ENCODE measurements around the gene GAS7.
A peak's percentile ranks its signal among the peaks of the same experiment; 100 is the strongest.

The GAS7 gene

DNA sequence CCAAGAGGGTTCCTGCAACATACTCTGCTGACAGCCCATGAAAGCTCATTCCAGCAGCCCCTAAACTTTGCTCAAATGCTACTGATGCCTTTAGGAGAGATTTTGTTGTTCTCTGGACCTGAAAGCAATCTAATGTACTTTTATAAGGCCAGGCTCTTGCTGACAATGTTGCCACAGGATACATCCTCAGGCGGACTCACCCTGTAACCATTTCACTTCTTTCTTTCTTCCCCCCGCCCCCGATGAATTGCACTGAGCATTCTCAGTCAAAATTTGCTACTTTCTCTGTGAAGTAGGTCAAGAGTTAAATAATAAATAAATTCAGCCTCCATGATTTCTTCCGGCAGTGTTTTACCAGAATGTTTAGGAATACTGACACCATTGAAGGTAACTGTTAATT is 1.5 kb downstream of the GAS7 start:
- Histone ChIP-seq H2BK5ac (ENCODE audit: low read depth, low read length, poor library complexity) (no peak overlapping the region), H3K9me3 (ENCODE audit: insufficient read depth, low read depth, low read length) (peaks cover 11% of the 10 kb centered on the region), H3K79me1 (ENCODE audit: low read length) (peaks cover 17% of the 10 kb centered on the region), H3K9ac (ENCODE audit: low read length) (no peak overlapping the region), H2AFZ (ENCODE audit: insufficient read depth, low read length, poor library complexity) (no peak overlapping the region), H2BK120ac (ENCODE audit: insufficient read depth, low read length, poor library complexity) (no peak overlapping the region), H3K18ac (ENCODE audit: low read length) (no peak overlapping the region), H3K36me3 (ENCODE audit: control insufficient read depth in 1 of 2, insufficient read depth in 2 of 2, low read length in 2 of 2) (peaks cover 0 to 9% of the 10 kb centered on the region in 2 experiments), H4K12ac (ENCODE audit: low read depth, low read length) (no peak overlapping the region), H3K4me2 (ENCODE audit: low read length) (peak overlapping the region; percentile 83), H2AK5ac (ENCODE audit: low read length) (no peak overlapping the region), H4K91ac (ENCODE audit: low read depth, low read length) (no peak overlapping the region), H3K27ac (ENCODE audit: low read depth, low read length) (no peak overlapping the region), H3K4me1 (ENCODE audit: control insufficient read depth in 1 of 2, insufficient read depth in 2 of 2, low read length in 2 of 2) (peaks cover 13 to 20% of the 10 kb centered on the region in 2 experiments), H3K4ac (ENCODE audit: low read depth, low read length) (peak overlapping the region; percentile 77), H3K27me3 (ENCODE audit: insufficient read depth, low read length) (no peaks in the 10 kb centered on the region), H3K79me2 (ENCODE audit: control insufficient read depth, insufficient read depth, low read length, poor library complexity) (peaks cover 15% of the 10 kb centered on the region), H3K4me3 (ENCODE audit: low read depth, low read length) (no peak overlapping the region), H3K14ac (ENCODE audit: low read length) (no peak overlapping the region), H4K8ac (ENCODE audit: low read depth, low read length) (no peak overlapping the region), H3K23ac (ENCODE audit: low read length) (no peak overlapping the region), H2BK12ac (ENCODE audit: low read length) (no peak overlapping the region)
- DNase-seq, result no peak
- WGBS (ENCODE audit: extremely low coverage, insufficient coverage, insufficient read length), result no CpG with 5 or more reads among the region's 4 CpGs

DNA sequence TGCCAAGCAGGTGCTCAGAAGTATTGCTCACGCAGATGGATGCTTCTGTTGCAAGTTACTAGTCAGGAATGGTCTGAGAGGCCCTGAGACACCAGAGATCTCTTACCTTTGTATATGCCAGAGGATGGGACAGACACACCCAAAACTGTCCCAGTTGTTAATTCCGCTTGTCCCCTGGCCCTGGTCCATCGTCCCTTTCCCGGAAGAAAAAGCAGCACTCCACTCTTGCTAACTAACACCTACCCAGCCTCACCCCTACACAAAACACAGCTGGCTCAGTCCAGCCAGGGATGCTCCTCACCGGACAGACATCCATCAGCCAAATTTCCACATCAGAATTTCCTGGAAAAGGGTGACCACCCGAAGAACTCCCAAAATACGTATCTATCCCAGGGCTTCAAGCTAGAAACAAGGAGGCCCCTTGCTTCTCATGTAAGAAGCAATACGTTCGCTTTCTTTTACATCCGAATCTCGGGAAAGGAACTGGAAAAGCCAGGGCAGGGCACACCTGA is 2.0 kb downstream of the GAS7 start:
- no peak overlapping the region for H2BK5ac ChIP-seq (ENCODE audit: low read depth, low read length, poor library complexity)
- H3K27me3 ChIP-seq (ENCODE audit: insufficient read depth, low read length), result no peaks in the 10 kb centered on the region
- H4K91ac ChIP-seq (ENCODE audit: low read depth, low read length), result no peak overlapping the region
- no CpG with 5 or more reads among the region's 11 CpGs for WGBS (ENCODE audit: extremely low coverage, insufficient coverage, insufficient read length)
- peaks cover 0 to 9% of the 10 kb centered on the region in 2 experiments for H3K36me3 ChIP-seq (ENCODE audit: control insufficient read depth in 1 of 2, insufficient read depth in 2 of 2, low read length in 2 of 2)
- peaks cover 17% of the 10 kb centered on the region for H3K79me1 ChIP-seq (ENCODE audit: low read length)
- no peak overlapping the region for H3K9ac ChIP-seq (ENCODE audit: low read length)
- no peak overlapping the region for H4K12ac ChIP-seq (ENCODE audit: low read depth, low read length)
- H3K4me1 ChIP-seq (ENCODE audit: control insufficient read depth in 1 of 2, insufficient read depth in 2 of 2, low read length in 2 of 2), result peaks cover 13 to 21% of the 10 kb centered on the region in 2 experiments
- peak overlapping the region; percentile 10 for H2BK12ac ChIP-seq (ENCODE audit: low read length)
- H4K8ac ChIP-seq (ENCODE audit: low read depth, low read length), result no peak overlapping the region
- H2BK120ac ChIP-seq (ENCODE audit: insufficient read depth, low read length, poor library complexity), result no peak overlapping the region
- peak overlapping the region; percentile 66 for H3K4ac ChIP-seq (ENCODE audit: low read depth, low read length)
- H3K18ac ChIP-seq (ENCODE audit: low read length), result no peak overlapping the region
- DNase-seq, result no peak
- H3K4me2 ChIP-seq (ENCODE audit: low read length), result peak overlapping the region; percentile 83
- H3K79me2 ChIP-seq (ENCODE audit: control insufficient read depth, insufficient read depth, low read length, poor library complexity), result peaks cover 15% of the 10 kb centered on the region
- no peak overlapping the region for H3K14ac ChIP-seq (ENCODE audit: low read length)
- peaks cover 11% of the 10 kb centered on the region for H3K9me3 ChIP-seq (ENCODE audit: insufficient read depth, low read depth, low read length)
- no peak overlapping the region for H3K4me3 ChIP-seq (ENCODE audit: low read depth, low read length)
- no peak overlapping the region for H3K23ac ChIP-seq (ENCODE audit: low read length)
- no peak overlapping the region for H3K27ac ChIP-seq (ENCODE audit: low read depth, low read length)
- H2AFZ ChIP-seq (ENCODE audit: insufficient read depth, low read length, poor library complexity), result no peak overlapping the region
- no peak overlapping the region for H2AK5ac ChIP-seq (ENCODE audit: low read length)

DNA sequence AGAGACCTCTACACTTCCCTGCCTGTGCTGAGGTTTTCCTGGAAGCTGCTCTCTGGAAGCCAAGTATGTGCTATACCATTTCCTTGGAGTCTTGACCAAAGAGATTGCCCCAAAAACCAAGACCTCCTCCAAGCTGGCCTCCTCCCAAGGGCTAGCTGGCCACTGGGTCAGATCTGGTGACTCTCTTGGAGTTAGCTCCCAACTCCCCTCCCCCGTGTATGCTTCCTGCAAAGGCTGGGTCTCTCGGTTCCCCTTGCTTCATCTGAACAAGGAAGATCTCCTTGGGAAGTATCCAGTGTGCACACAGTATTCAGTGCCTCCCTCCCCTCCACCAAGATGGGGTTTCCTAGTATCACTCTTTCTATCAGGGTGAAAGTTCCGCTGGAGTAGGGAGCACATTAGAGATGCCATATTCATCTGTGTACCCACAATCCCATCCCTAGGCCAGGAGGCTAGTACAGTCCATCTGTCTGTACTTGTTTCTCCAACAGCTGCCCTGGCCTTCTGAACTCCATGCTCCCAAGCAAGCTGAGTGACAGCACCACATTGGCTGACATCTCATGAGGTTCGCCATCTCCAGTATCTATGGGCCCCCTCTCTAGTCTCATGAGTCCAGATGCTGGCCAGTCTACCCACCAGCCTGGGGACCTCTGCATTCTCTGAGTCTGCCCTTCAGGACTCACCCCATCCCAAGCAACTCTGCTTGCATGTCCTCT is 3.2 kb downstream of the GAS7 start:
- H4K91ac ChIP-seq (ENCODE audit: low read depth, low read length), result no peak overlapping the region
- no peak overlapping the region for H3K18ac ChIP-seq (ENCODE audit: low read length)
- no peak overlapping the region for H2AFZ ChIP-seq (ENCODE audit: insufficient read depth, low read length, poor library complexity)
- H3K79me1 ChIP-seq (ENCODE audit: low read length), result peaks cover 17% of the 10 kb centered on the region
- H2AK5ac ChIP-seq (ENCODE audit: low read length), result no peak overlapping the region
- H3K4me3 ChIP-seq (ENCODE audit: low read depth, low read length), result no peak overlapping the region
- H3K14ac ChIP-seq (ENCODE audit: low read length), result no peak overlapping the region
- H3K27ac ChIP-seq (ENCODE audit: low read depth, low read length), result no peak overlapping the region
- peaks cover 11% of the 10 kb centered on the region for H3K9me3 ChIP-seq (ENCODE audit: insufficient read depth, low read depth, low read length)
- no CpG with 5 or more reads among the region's 4 CpGs for WGBS (ENCODE audit: extremely low coverage, insufficient coverage, insufficient read length)
- peaks cover 15% of the 10 kb centered on the region for H3K79me2 ChIP-seq (ENCODE audit: control insufficient read depth, insufficient read depth, low read length, poor library complexity)
- H2BK5ac ChIP-seq (ENCODE audit: low read depth, low read length, poor library complexity), result no peak overlapping the region
- H4K12ac ChIP-seq (ENCODE audit: low read depth, low read length), result no peak overlapping the region
- no peak overlapping the region for H3K4ac ChIP-seq (ENCODE audit: low read depth, low read length)
- H3K23ac ChIP-seq (ENCODE audit: low read length), result no peak overlapping the region
- peaks cover 0 to 9% of the 10 kb centered on the region in 2 experiments for H3K36me3 ChIP-seq (ENCODE audit: control insufficient read depth in 1 of 2, insufficient read depth in 2 of 2, low read length in 2 of 2)
- H3K27me3 ChIP-seq (ENCODE audit: insufficient read depth, low read length), result no peaks in the 10 kb centered on the region
- peaks cover 13 to 21% of the 10 kb centered on the region in 2 experiments for H3K4me1 ChIP-seq (ENCODE audit: control insufficient read depth in 1 of 2, insufficient read depth in 2 of 2, low read length in 2 of 2)
- H2BK12ac ChIP-seq (ENCODE audit: low read length), result no peak overlapping the region
- no peak overlapping the region for H3K9ac ChIP-seq (ENCODE audit: low read length)
- H3K4me2 ChIP-seq (ENCODE audit: low read length), result no peak overlapping the region
- DNase-seq, result no peak
- H4K8ac ChIP-seq (ENCODE audit: low read depth, low read length), result no peak overlapping the region
- no peak overlapping the region for H2BK120ac ChIP-seq (ENCODE audit: insufficient read depth, low read length, poor library complexity)

DNA sequence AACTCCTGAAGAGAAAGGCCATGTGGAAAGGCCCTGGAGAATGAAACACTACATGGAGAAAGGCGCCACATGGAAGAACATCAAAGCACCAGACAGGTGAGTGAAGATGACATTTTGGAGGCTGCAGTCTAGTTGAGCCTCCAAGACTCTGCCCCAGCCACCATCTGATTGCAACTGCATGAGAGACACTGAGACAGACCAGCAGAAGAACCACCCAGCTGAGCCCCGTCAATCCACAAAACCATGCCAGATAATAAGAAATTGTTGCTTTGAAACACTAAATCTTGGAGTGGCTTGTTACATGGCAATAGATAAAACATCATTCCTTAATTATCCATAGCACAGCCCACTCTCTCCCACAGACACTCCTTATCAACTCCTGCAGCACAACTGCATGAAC is 4.8 kb downstream of the GAS7 start:
- Histone ChIP-seq H4K12ac (ENCODE audit: low read depth, low read length) (no peak overlapping the region), H2AFZ (ENCODE audit: insufficient read depth, low read length, poor library complexity) (no peak overlapping the region), H3K36me3 (ENCODE audit: control insufficient read depth in 1 of 2, insufficient read depth in 2 of 2, low read length in 2 of 2) (peaks cover 0 to 9% of the 10 kb centered on the region in 2 experiments), H3K9ac (ENCODE audit: low read length) (no peak overlapping the region), H2BK120ac (ENCODE audit: insufficient read depth, low read length, poor library complexity) (no peak overlapping the region), H3K79me2 (ENCODE audit: control insufficient read depth, insufficient read depth, low read length, poor library complexity) (peaks cover 15% of the 10 kb centered on the region), H2AK5ac (ENCODE audit: low read length) (no peak overlapping the region), H3K79me1 (ENCODE audit: low read length) (peaks cover 13% of the 10 kb centered on the region), H2BK5ac (ENCODE audit: low read depth, low read length, poor library complexity) (no peak overlapping the region), H4K91ac (ENCODE audit: low read depth, low read length) (no peak overlapping the region), H2BK12ac (ENCODE audit: low read length) (no peak overlapping the region), H3K14ac (ENCODE audit: low read length) (no peak overlapping the region), H3K4me1 (ENCODE audit: control insufficient read depth in 1 of 2, insufficient read depth in 2 of 2, low read length in 2 of 2) (peaks cover 13 to 21% of the 10 kb centered on the region in 2 experiments), H3K27me3 (ENCODE audit: insufficient read depth, low read length) (no peaks in the 10 kb centered on the region), H3K27ac (ENCODE audit: low read depth, low read length) (no peak overlapping the region), H3K9me3 (ENCODE audit: insufficient read depth, low read depth, low read length) (peaks cover 11% of the 10 kb centered on the region), H3K18ac (ENCODE audit: low read length) (no peak overlapping the region), H3K4me3 (ENCODE audit: low read depth, low read length) (no peak overlapping the region), H3K23ac (ENCODE audit: low read length) (no peak overlapping the region), H3K4ac (ENCODE audit: low read depth, low read length) (peak overlapping the region; percentile 51), H3K4me2 (ENCODE audit: low read length) (no peak overlapping the region), H4K8ac (ENCODE audit: low read depth, low read length) (no peak overlapping the region)
- no peak for DNase-seq
- no CpG with 5 or more reads among the region's 2 CpGs for WGBS (ENCODE audit: extremely low coverage, insufficient coverage, insufficient read length)

Measured in trophoblast cell (in vitro differentiated cells and primary cell).